Peyer's patch (tissue), 4 donors: ENCODE measurements around the gene OR2G2. TPM values are rescaled to one million over a fixed set of nuclear protein-coding genes. Genes with fewer than 3 reads are reported as not detected.

Experiments
- DNase-seq, 3 donors: peaks; one replicate each; pipeline ENCODE4 v3.0.0-alpha.2; 2017 to 2019
- H3K27ac ChIP-seq, 4 donors: fragments of 200-600 bp; sonication (generic); one replicate each; pipeline ENCODE4 v1.5.1; 2016 to 2019
- H3K27me3 ChIP-seq, 2 donors: fragments of 200-600 bp; sonication (generic); one replicate each; pipeline ENCODE4 v1.5.1; 2019
- H3K36me3 ChIP-seq, 3 donors: fragments of 200-600 bp; sonication (generic); one replicate each; pipeline ENCODE4 v1.5.1; 2016 to 2019
- H3K4me1 ChIP-seq, 4 donors: fragments of 200-600 bp; sonication (generic); one replicate each; pipeline ENCODE4 v1.5.1; 2016 to 2019
- H3K4me3 ChIP-seq, 4 donors: fragments of 200-600 bp; sonication (generic); 1 replicate in 3 of 4; 2 replicates in 1 of 4; pipeline ENCODE4 v1.5.1; 2016 to 2019; ENCODE audit warnings: mild to moderate bottlenecking in 1 of 4
- H3K9me3 ChIP-seq, 4 donors: fragments of 200-600 bp; sonication (generic); one replicate each; pipeline ENCODE4 v1.5.1; 2016 to 2019; ENCODE audit warnings: mild to moderate bottlenecking in 1 of 4
- CTCF ChIP-seq, 6 experiments: fragments of 450-650 bp in 4 of 6; fragments of 200-600 bp in 2 of 6; sonication (generic) in 1 of 6; IDR thresholded peaks; one replicate each; pipeline ENCODE4 v1.5.1; 2017 to 2019; ENCODE audit warnings: antibody characterized with exemption in 6 of 6, mild to moderate bottlenecking in 3 of 6, moderate library complexity in 1 of 6
- POLR2A ChIP-seq, 2 donors: fragments of 450-650 bp; IDR thresholded peaks; one replicate each; pipeline ENCODE4 v1.5.1; 2017; ENCODE audit warnings: antibody characterized with exemption in 2 of 2, mild to moderate bottlenecking in 2 of 2, moderate library complexity in 2 of 2
- total RNA-seq, 4 donors: library from RNA; depleted of rRNA; stranded (reverse); fragments of >200 nt; gene quantifications; one replicate each; pipeline ENCODE4 v1.1.0, GENCODE V29; 2016

The OR2G2 gene
- total RNA-seq, 4 donors from 2014 or later: not detected

- Histone ChIP-seq H3K4me1 (no peaks in the 10 kb centered on the region), H3K9me3 (no peaks in the 10 kb centered on the region)
- TF ChIP-seq POLR2A (IDR thresholded peaks at IDR 0.05): no peak
- TF ChIP-seq CTCF (IDR thresholded peaks at IDR 0.05): no peak
Measured at GRCh38 chr1:247605286-247605685, 17.1 kb downstream of the OR2G2 start, which contains the start of gene OR2G3. TSS of gene OR2G3 (plus strand) at chr1:247605586. CDS start at chr1:247605586, 0 bp downstream.

GRCh38 chr1:247613405-247613804 is 25.2 kb downstream of the OR2G2 start:
- no peaks in the 10 kb centered on the region for H3K36me3 ChIP-seq
- no peak overlapping the region for H3K27ac ChIP-seq
- no peak overlapping the region for H3K4me3 ChIP-seq
- DNase-seq: no peak
- no peaks in the 10 kb centered on the region for H3K27me3 ChIP-seq
- TF ChIP-seq CTCF (IDR thresholded peaks at IDR 0.05) (no peak), POLR2A (IDR thresholded peaks at IDR 0.05) (no peak)
- no peaks in the 10 kb centered on the region for H3K4me1 ChIP-seq
- H3K9me3 ChIP-seq: no peaks in the 10 kb centered on the region

More at GRCh38 chr1:247605286-247605685, 17.1 kb downstream of the OR2G2 start, which contains the start of gene OR2G3:
- Histone ChIP-seq H3K27ac (no peak within 1 kb of the TSS), H3K4me3 (no peak within 1 kb of the TSS), H3K36me3 (no peaks in the 10 kb centered on the region), H3K27me3 (no peaks in the 10 kb centered on the region)
- DNase-seq: no peak

GRCh38 chr1:247614625-247615024 is 26.5 kb downstream of the OR2G2 start:
- DNase-seq: no peak

GRCh38 chr1:247627951-247628350 is 39.8 kb downstream of the OR2G2 start:
- Histone ChIP-seq H3K9me3 (no peaks in the 10 kb centered on the region), H3K4me3 (no peak overlapping the region), H3K27me3 (no peaks in the 10 kb centered on the region), H3K4me1 (no peaks in the 10 kb centered on the region), H3K36me3 (no peaks in the 10 kb centered on the region), H3K27ac (no peak overlapping the region)
- TF ChIP-seq CTCF (IDR thresholded peaks at IDR 0.05) (no peak), POLR2A (IDR thresholded peaks at IDR 0.05) (no peak)
- no peak for DNase-seq

More at GRCh38 chr1:247614625-247615024, 26.5 kb downstream of the OR2G2 start:
- H3K27me3 ChIP-seq: no peaks in the 10 kb centered on the region
- no peak overlapping the region for H3K4me3 ChIP-seq
- no peaks in the 10 kb centered on the region for H3K36me3 ChIP-seq
- no peaks in the 10 kb centered on the region for H3K4me1 ChIP-seq
- H3K9me3 ChIP-seq: no peaks in the 10 kb centered on the region
- TF ChIP-seq CTCF (IDR thresholded peaks at IDR 0.05) (no peak), POLR2A (IDR thresholded peaks at IDR 0.05) (no peak)
- no peak overlapping the region for H3K27ac ChIP-seq

- no peaks in the 10 kb centered on the region for H3K36me3 ChIP-seq
- H3K9me3 ChIP-seq: peaks cover 0 to 8% (median 2%) of the 10 kb centered on the region in 4 donors
- no peaks in the 10 kb centered on the region for H3K4me1 ChIP-seq
- DNase-seq: no peak
- H3K27me3 ChIP-seq: no peaks in the 10 kb centered on the region
- H3K4me3 ChIP-seq: no peak overlapping the region
- no peak overlapping the region for H3K27ac ChIP-seq
- TF ChIP-seq POLR2A (IDR thresholded peaks at IDR 0.05) (no peak), CTCF (IDR thresholded peaks at IDR 0.05) (no peak)
Measured at GRCh38 chr1:247638011-247638410, 49.9 kb downstream of the OR2G2 start.

GRCh38 chr1:247638781-247639180 is 50.6 kb downstream of the OR2G2 start:
- DNase-seq: peak in 1 of 3 donors; percentile 49
- no peaks in the 10 kb centered on the region for H3K36me3 ChIP-seq
- TF ChIP-seq POLR2A (IDR thresholded peaks at IDR 0.05): no peak
- no peak for TF ChIP-seq CTCF (IDR thresholded peaks at IDR 0.05)
- H3K4me3 ChIP-seq: peak overlapping the region in 1 of 4 donors; percentile 43
- no peaks in the 10 kb centered on the region for H3K4me1 ChIP-seq
- H3K9me3 ChIP-seq: peaks cover 0 to 8% (median 2%) of the 10 kb centered on the region in 4 donors
- no peaks in the 10 kb centered on the region for H3K27me3 ChIP-seq
- H3K27ac ChIP-seq: no peak overlapping the region
